Uterus (tissue), 4 donors: ENCODE measurements around the gene ANKDD1B. TPM values are rescaled to one million over a fixed set of nuclear protein-coding genes. Genes with fewer than 3 reads are reported as not detected.

Source experiments
- DNase-seq, 2 donors: peaks; one replicate each; pipeline ENCODE4 v3.0.0-alpha.2; 2019 to 2020
- H3K27ac ChIP-seq, 2 donors: fragments of 200-600 bp; sonication (generic); 1 replicate in 1 of 2; 2 replicates in 1 of 2; pipeline ENCODE4 v1.5.1; 2016 to 2018
- H3K27me3 ChIP-seq, 2 donors: fragments of 200-600 bp; sonication (generic); one replicate each; pipeline ENCODE4 v1.5.1; 2018 to 2019; ENCODE audit warnings: control low read depth in 1 of 2
- H3K36me3 ChIP-seq, 2 donors: fragments of 200-600 bp; sonication (generic); one replicate each; pipeline ENCODE4 v1.5.1; 2019; ENCODE audit warnings: control low read depth in 1 of 2
- H3K4me1 ChIP-seq, 2 donors: fragments of 200-600 bp; sonication (generic); one replicate each; pipeline ENCODE4 v1.5.1; 2018 to 2019; ENCODE audit warnings: control low read depth in 1 of 2
- H3K4me3 ChIP-seq, 2 donors: fragments of 200-600 bp; sonication (generic); 1 replicate in 1 of 2; 2 replicates in 1 of 2; pipeline ENCODE4 v1.5.1; 2018 to 2019; ENCODE audit warnings: mild to moderate bottlenecking in 1 of 2
- H3K9me3 ChIP-seq, 2 donors: fragments of 200-600 bp; sonication (generic); one replicate each; pipeline ENCODE4 v1.5.1; 2019; ENCODE audit warnings: control low read depth in 1 of 2
- CTCF ChIP-seq, 4 experiments: fragments of 200-600 bp in 2 of 4; fragments of 450-650 bp in 2 of 4; sonication (generic) in 2 of 4; IDR thresholded peaks; one replicate each; pipeline ENCODE4 v1.5.1; 2016 to 2019; ENCODE audit warnings: antibody characterized with exemption in 4 of 4, mild to moderate bottlenecking in 2 of 4, moderate library complexity in 1 of 4
- POLR2A ChIP-seq, 2 donors: fragments of 450-650 bp; IDR thresholded peaks; one replicate each; pipeline ENCODE4 v1.6.1; 2016; ENCODE audit warnings: antibody characterized with exemption in 2 of 2, mild to moderate bottlenecking in 1 of 2, moderate library complexity in 1 of 2
- intact Hi-C: fragments of 100-400 bp; cut with DNase I; formaldehyde crosslinking; loops from one replicate; pipeline ENCODE4 v1.15.1; 2023; ENCODE audit warnings: low total_unique reads
- total RNA-seq, 4 donors: library from RNA; depleted of rRNA in 3 of 4; stranded (reverse); fragments of >200 nt in 3 of 4; gene quantifications; one replicate each; pipeline versions ENCODE4 v1.1.0 to v1.2.4, GENCODE V29; 2014 to 2023
- donor health status: DM: yes; HTN: yes; CAD: no.

ANKDD1B gene
- total RNA-seq, 4 donors from 2014 or later, result 1.1 to 1.2 TPM; not detected in 2

GRCh38 chr5:75667586-75667985 lies 56.3 kb downstream of the ANKDD1B start:
- no peak for TF ChIP-seq POLR2A (IDR thresholded peaks at IDR 0.05)
- no peak for TF ChIP-seq CTCF (IDR thresholded peaks at IDR 0.05)
- intact Hi-C loops, result no loop called here
- H3K27me3 ChIP-seq, result no peaks in the 10 kb centered on the region
- no peak overlapping the region for H3K27ac ChIP-seq
- H3K9me3 ChIP-seq, result no peaks in the 10 kb centered on the region
- H3K4me1 ChIP-seq, result no peaks in the 10 kb centered on the region
- DNase-seq, result no peak
- H3K36me3 ChIP-seq, result no peaks in the 10 kb centered on the region
- H3K4me3 ChIP-seq, result no peak overlapping the region

- Histone ChIP-seq H3K36me3 (no peaks in the 10 kb centered on the region), H3K4me3 (no peak overlapping the region), H3K27me3 (no peaks in the 10 kb centered on the region), H3K4me1 (no peaks in the 10 kb centered on the region), H3K9me3 (no peaks in the 10 kb centered on the region), H3K27ac (no peak overlapping the region)
- intact Hi-C loops, result no loop called here
- no peak for DNase-seq
- TF ChIP-seq CTCF (IDR thresholded peaks at IDR 0.05) (no peak), POLR2A (IDR thresholded peaks at IDR 0.05) (no peak)
Observed at GRCh38 chr5:75668445-75668844, 57.2 kb downstream of the ANKDD1B start.

GRCh38 chr5:75668977-75669689 lies 57.9 kb downstream of the ANKDD1B start:
- H3K27ac ChIP-seq, result peak overlapping the region; percentile 1 to 23
- intact Hi-C loops, result no loop called here
- no peaks in the 10 kb centered on the region for H3K4me1 ChIP-seq

GRCh38 chr5:75670577-75670976 lies 59.3 kb downstream of the ANKDD1B start:
- no peaks in the 10 kb centered on the region for H3K36me3 ChIP-seq
- H3K9me3 ChIP-seq, result no peaks in the 10 kb centered on the region
- H3K4me1 ChIP-seq, result no peaks in the 10 kb centered on the region
- intact Hi-C loops, result no loop called here
- no peak for DNase-seq
- TF ChIP-seq CTCF (IDR thresholded peaks at IDR 0.05) (no peak), POLR2A (IDR thresholded peaks at IDR 0.05) (no peak)
- H3K27ac ChIP-seq, result no peak overlapping the region
- H3K27me3 ChIP-seq, result no peaks in the 10 kb centered on the region
- H3K4me3 ChIP-seq, result no peak overlapping the region

More at GRCh38 chr5:75668977-75669689, 57.9 kb downstream of the ANKDD1B start:
- no peaks in the 10 kb centered on the region for H3K9me3 ChIP-seq
- H3K27me3 ChIP-seq, result no peaks in the 10 kb centered on the region
- no peak for TF ChIP-seq POLR2A (IDR thresholded peaks at IDR 0.05)
- TF ChIP-seq CTCF (IDR thresholded peaks at IDR 0.05), result no peak
- peak; percentile 20 to 42 for DNase-seq
- no peak overlapping the region for H3K4me3 ChIP-seq
- H3K36me3 ChIP-seq, result no peaks in the 10 kb centered on the region

- Histone ChIP-seq H3K36me3 (no peaks in the 10 kb centered on the region), H3K9me3 (no peaks in the 10 kb centered on the region), H3K4me1 (no peaks in the 10 kb centered on the region), H3K4me3 (no peak overlapping the region), H3K27me3 (no peaks in the 10 kb centered on the region), H3K27ac (no peak overlapping the region)
- intact Hi-C loops, result no loop called here
- no peak for TF ChIP-seq POLR2A (IDR thresholded peaks at IDR 0.05)
- TF ChIP-seq CTCF (IDR thresholded peaks at IDR 0.05), result no peak
- no peak for DNase-seq
Observed at GRCh38 chr5:75671506-75671905, 60.3 kb downstream of the ANKDD1B start.
